Heart left ventricle (tissue), 16 donors: ENCODE data around the gene FOXJ3. TPM values are rescaled to one million over a fixed set of nuclear protein-coding genes. Genes with fewer than 3 reads are reported as not detected.

Experiments used
- ATAC-seq, 4 donors: fragments of 200-7000 bp; cut with Tn5 transposase; one replicate each; pipeline ENCODE4 v1.9.1; 2020 to 2022; ENCODE audit warnings: moderate library complexity in 4 of 4, mild to moderate bottlenecking in 3 of 4, moderate number of reproducible peaks in 1 of 4
- DNase-seq, 5 donors: peaks; one replicate each; pipeline ENCODE4 v3.0.0-alpha.2; 2020
- H3K27ac ChIP-seq, 12 donors: fragments of 200-600 bp; sonication (generic) in 4 of 12; one replicate each; pipeline versions ENCODE4 v1.5.0 to v1.8.0; 2016 to 2022; ENCODE audit warnings: mild to moderate bottlenecking in 2 of 12
- H3K27me3 ChIP-seq, 9 donors: fragments of 200-600 bp; sonication (generic) in 2 of 9; one replicate each; pipeline versions ENCODE4 v1.5.1 to v1.8.0; 2016 to 2022; ENCODE audit warnings: mild to moderate bottlenecking in 3 of 9
- H3K36me3 ChIP-seq, 9 donors: fragments of 200-600 bp; sonication (generic) in 2 of 9; one replicate each; pipeline versions ENCODE4 v1.5.0 to v1.8.0; 2018 to 2022; ENCODE audit warnings: mild to moderate bottlenecking in 2 of 9
- H3K4me1 ChIP-seq, 12 donors: fragments of 200-600 bp; sonication (generic) in 4 of 12; one replicate each; pipeline versions ENCODE4 v1.5.0 to v1.8.0; 2016 to 2022; ENCODE audit warnings: mild to moderate bottlenecking in 3 of 12
- H3K4me3 ChIP-seq, 12 donors: fragments of 200-600 bp; sonication (generic) in 4 of 12; one replicate each; pipeline versions ENCODE4 v1.5.0 to v1.8.0; 2017 to 2022; ENCODE audit warnings: mild to moderate bottlenecking in 9 of 12, moderate library complexity in 4 of 12
- H3K9me3 ChIP-seq, 12 donors: fragments of 200-600 bp; sonication (generic) in 4 of 12; one replicate each; pipeline versions ENCODE4 v1.5.0 to v1.8.0; 2016 to 2022; ENCODE audit warnings: mild to moderate bottlenecking in 1 of 12
- POLR2A ChIP-seq, 2 donors: fragments of 450-650 bp; IDR thresholded peaks; one replicate each; pipeline ENCODE4 v1.6.1; 2017; ENCODE audit warnings: antibody characterized with exemption in 2 of 2, mild to moderate bottlenecking in 2 of 2, moderate library complexity in 2 of 2
- WGBS, 4 donors: extraction: QIAGEN DNeasy Blood & Tissue Kit in 2 of 4; methylation state at CpG; one replicate each; pipeline versions ENCODE4 v1.1.5 to v1.1.7; 2013 to 2018; 5-methylcytosine and 5-hydroxymethylcytosine counted together
- intact Hi-C, 10 donors: fragments of 100-400 bp; cut with DNase I; formaldehyde crosslinking; loops; one replicate each; pipeline versions ENCODE4 v1.11.1 to v1.14.2; 2022
- polyA plus RNA-seq, 2 donors: library from polyadenylated mRNA; stranded (reverse); fragments of 200-250 nt; gene quantifications; one replicate each; pipeline ENCODE4 v1.2.3, GENCODE V29; 2013
- total RNA-seq, 9 donors: library from RNA; depleted of rRNA in 2 of 9; stranded (reverse); fragments of >200 nt in 2 of 9; fragmentation: NEBNext Ultra II Directional in 3 of 9; extraction: Animal tissue kit (Norgen Biotek cat#: 25700) in 3 of 9; gene quantifications; one replicate each; pipeline versions ENCODE4 v1.1.0 to v1.2.4, GENCODE V29; 2016 to 2023
- TF ChIP-seq, protein P1 (sequence below), 12 donors: fragments of 200-600 bp; sonication (generic) in 4 of 12; IDR thresholded peaks; one replicate each; pipeline versions ENCODE4 v1.5.0 to v1.8.0; 2018 to 2022; ENCODE audit warnings: antibody characterized with exemption in 12 of 12, mild to moderate bottlenecking in 5 of 12
- donor health status: ischemic (EF 13 %, LVEDD 7.1; RV severe dilation, severe dysfunction).
- donor health status: healthy with polysubstance abuse.
- donor health status: DM: no; HTN: yes; CAD: no.
- donor health status: DM: no; HTN: no; CAD: no.
- donor health status: ischemic (EF 25% LVEDD 6.9; RV normal size, moderate dysfunction).
- donor health status: ischemic (EF 25% LVEDD 5.7; RV mildly dilated, moderate dysfunction).
- donor health status: healthy.
- donor health status: DM: yes; HTN: yes; CAD: no.
- donor health status: ischemic (EF 35%, LVEDD 5.7; RV mildly dilated, moderate dysfunction).
- donor health status: nonischemic (EF 11% LVEDD 7.7; RV severe dilation, severe dysfunction).
- donor health status: DM: yes; HTN: yes; CAD: no.
- donor health status: PGD.
- donor health status: ischemic (EF 29% LVEDD 5.4; RV normal size, mild dysfunction).
- donor health status: nonischemic (EF 23%, LVEDD 6.1; RV moderate dilation, normal function).

Gene FOXJ3
- total and polyA plus RNA-seq, 11 donors: 10.8 to 48.8 (median 36.4) TPM

DNA sequence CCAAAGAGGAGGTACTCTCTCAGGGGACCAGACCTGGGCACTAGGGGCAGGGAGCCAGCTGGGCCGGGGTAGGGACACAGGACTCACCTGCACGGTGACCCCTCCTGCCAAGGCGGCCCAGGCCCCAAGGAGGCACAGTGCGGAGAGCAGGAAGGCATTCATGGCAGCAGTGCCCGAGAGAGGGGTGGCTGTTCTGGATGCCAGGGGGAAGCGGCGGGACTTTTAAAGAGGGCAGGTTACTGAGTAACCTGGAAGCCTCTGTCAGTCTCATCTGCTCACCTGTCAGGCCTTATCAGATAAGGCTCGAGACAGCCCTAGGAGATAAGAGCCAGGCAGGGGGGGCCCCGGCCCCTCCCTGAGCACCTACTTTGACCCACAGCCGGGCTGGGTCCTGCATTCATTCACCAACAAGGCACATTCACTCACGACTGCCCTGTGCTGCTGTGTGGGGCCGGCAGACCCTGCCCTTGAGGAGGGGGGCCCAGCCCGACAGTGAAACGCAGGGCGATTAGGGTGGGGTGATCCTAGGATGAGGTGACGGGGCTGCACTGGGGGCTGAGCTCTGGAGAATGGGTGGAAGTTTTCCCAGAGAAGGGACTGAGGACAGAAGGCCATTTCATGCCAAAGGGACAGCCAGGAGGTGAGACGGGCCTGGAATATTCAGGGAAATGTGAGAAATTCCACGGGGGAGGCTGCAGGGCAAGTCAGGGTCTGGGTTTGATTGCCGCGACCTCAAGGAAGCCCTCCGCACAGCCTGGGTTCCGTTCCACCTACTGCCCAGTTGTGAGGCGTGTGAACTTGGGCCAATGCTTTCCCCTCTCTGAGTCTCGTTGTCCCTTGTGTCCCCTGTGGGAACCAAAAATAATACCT lies 170.2 kb downstream of the FOXJ3 start, which contains the start of gene GUCA2A:
TSS of gene GUCA2A (minus strand) at position 195 of the 870 bp plus-strand sequence. CDS start at position 162, 33 bp downstream.
- H3K4me3 ChIP-seq: no peak within 1 kb of the TSS
- H3K4me1 ChIP-seq: peaks cover 0 to 24% (median 13%) of the 10 kb centered on the region in 12 donors
- ATAC-seq (peak in 1 of 4 donors; percentile 48), DNase-seq (peak in 1 of 5 donors; percentile 28)
- no peak for TF ChIP-seq POLR2A (IDR thresholded peaks at IDR 0.05)
- TF ChIP-seq, protein P1, sequence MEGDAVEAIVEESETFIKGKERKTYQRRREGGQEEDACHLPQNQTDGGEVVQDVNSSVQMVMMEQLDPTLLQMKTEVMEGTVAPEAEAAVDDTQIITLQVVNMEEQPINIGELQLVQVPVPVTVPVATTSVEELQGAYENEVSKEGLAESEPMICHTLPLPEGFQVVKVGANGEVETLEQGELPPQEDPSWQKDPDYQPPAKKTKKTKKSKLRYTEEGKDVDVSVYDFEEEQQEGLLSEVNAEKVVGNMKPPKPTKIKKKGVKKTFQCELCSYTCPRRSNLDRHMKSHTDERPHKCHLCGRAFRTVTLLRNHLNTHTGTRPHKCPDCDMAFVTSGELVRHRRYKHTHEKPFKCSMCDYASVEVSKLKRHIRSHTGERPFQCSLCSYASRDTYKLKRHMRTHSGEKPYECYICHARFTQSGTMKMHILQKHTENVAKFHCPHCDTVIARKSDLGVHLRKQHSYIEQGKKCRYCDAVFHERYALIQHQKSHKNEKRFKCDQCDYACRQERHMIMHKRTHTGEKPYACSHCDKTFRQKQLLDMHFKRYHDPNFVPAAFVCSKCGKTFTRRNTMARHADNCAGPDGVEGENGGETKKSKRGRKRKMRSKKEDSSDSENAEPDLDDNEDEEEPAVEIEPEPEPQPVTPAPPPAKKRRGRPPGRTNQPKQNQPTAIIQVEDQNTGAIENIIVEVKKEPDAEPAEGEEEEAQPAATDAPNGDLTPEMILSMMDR (IDR thresholded peaks at IDR 0.05): no peak
- 67 to 75% (median 69%) methylated on average over 24 of the region's 24 CpGs for WGBS, 4 donors
- no peaks in the 10 kb centered on the region for H3K27me3 ChIP-seq
- H3K27ac ChIP-seq: peak within 1 kb of the TSS; percentile 27 to 79 (median 57)
- intact Hi-C loops: no loop called here
- peaks cover 0 to 16% (median 5%) of the 10 kb centered on the region in 12 donors for H3K9me3 ChIP-seq
- no peaks in the 10 kb centered on the region for H3K36me3 ChIP-seq

DNA sequence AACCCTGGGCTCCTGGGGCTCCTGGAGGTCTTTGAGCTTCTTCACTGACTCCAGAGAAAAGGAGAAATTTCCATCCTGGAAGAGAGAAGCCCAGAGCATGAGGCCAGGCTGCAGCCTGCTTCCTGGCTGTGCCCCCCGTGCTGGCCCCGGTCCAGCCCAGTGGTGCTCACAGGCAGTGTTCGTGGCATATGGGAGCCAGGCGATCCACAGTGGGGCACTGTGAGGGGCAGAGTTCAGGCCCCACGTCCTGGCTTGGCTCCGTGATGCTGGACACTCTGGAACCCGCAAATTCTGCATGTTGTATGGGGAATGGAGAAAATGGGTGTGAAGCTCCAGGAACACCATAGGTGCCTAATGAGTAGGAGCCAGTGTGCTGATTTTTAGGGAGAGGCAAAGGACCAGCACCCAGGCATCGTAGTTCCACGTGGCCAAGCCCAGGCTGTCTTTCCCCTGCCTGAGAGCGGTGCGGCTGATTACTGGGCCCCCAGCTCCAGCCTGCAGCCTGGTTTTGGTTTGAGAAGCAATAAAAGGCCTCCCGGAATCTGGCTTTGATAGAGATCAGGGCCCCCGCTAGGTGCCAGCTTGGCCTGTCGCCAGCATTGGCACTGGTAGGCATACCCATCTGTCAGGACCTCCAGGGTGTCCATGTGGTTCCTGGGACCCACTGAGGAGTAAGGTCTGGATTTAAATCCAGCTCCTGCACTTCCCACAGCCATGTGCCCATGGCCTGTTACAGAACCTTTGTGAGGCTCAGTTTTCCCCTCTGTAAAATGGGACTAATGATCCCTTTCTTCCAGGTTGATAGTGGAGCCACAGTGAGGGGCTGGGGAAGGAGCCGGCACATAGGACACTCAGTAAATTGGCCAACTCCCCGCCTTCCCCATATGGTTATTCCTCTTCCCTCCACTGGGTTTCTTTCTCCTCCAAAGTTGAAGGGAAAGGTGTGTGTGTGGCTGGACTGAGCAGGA lies 171.2 kb downstream of the FOXJ3 start:
- H3K4me1 ChIP-seq: peaks cover 0 to 24% (median 13%) of the 10 kb centered on the region in 12 donors
- no peak for TF ChIP-seq POLR2A (IDR thresholded peaks at IDR 0.05)
- TF ChIP-seq, protein P1 (IDR thresholded peaks at IDR 0.05): no peak
- intact Hi-C loops: no loop called here
- WGBS, 4 donors: 83 to 90% (median 88%) methylated on average over 10 to 16 of the region's 16 CpGs
- no peaks in the 10 kb centered on the region for H3K27me3 ChIP-seq
- peak overlapping the region in 3 of 12 donors; percentile 41 to 77 (median 75) for H3K27ac ChIP-seq
- no peak for DNase-seq
- no peak for ATAC-seq
- H3K9me3 ChIP-seq: peaks cover 0 to 17% (median 5%) of the 10 kb centered on the region in 12 donors
- no peak overlapping the region for H3K4me3 ChIP-seq
- H3K36me3 ChIP-seq: no peaks in the 10 kb centered on the region

DNA sequence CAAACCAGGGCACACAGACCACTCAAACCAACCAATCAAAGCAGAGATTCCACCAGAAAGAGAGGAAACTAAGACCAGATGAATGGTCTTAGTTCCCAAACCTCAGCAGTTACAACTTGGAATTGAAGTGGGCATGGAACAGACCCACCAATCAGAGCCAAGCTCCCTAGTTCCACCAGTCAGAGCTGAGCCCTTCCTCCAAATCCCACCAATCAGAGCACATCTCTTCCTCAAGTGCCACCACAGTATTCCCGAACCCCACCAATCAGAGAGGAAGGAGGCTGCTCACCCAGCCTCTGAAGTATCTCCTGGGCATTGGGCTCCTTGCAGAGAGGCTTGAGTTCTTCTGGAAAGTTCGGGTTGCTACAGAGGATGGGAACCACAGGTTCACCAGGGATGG lies 171.9 kb downstream of the FOXJ3 start:
- DNase-seq (no peak), ATAC-seq (no peak)
- Histone ChIP-seq H3K36me3 (no peaks in the 10 kb centered on the region), H3K27me3 (no peaks in the 10 kb centered on the region), H3K4me1 (peaks cover 0 to 24% (median 13%) of the 10 kb centered on the region in 12 donors), H3K27ac (no peak overlapping the region), H3K4me3 (no peak overlapping the region), H3K9me3 (peaks cover 0 to 17% (median 5%) of the 10 kb centered on the region in 12 donors)
- 80 to 92% (median 88%) methylated on average over 1 to 2 of the region's 2 CpGs for WGBS, 4 donors
- TF ChIP-seq POLR2A (IDR thresholded peaks at IDR 0.05): no peak
- TF ChIP-seq, protein P1 (IDR thresholded peaks at IDR 0.05): no peak
- intact Hi-C loops: no loop called here
